ENCODE measurements around the gene MMP20.
A peak's percentile ranks its signal among the peaks of the same experiment; 100 is the strongest.

Gene MMP20

DNA sequence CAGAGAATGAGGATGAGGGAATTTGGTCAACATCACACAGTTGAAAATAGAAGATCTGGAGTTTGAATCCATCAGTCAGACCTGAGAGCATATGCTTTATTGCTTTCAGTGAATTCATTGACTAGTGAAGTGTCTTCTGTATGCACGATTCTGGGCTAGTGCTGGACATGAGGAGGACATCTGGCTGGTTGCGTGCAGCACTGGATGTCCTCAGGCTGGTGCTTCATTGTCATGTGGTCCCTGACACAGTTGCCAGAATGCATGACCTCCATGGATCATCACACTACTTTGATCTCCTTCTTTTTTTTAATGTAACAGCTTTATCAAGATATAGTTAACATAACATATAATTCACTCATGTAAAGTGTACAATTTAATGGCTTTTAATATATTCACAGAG is 50.1 kb downstream of the MMP20 start:
- Mint-ChIP-seq H3K4me3 (no peak overlapping the region), H3K27ac (no peak overlapping the region), H3K27me3 (ENCODE audit: low read depth) (no peaks in the 10 kb centered on the region), H3K4me1 (ENCODE audit: low read depth) (peaks cover 27% of the 10 kb centered on the region), H3K36me3 (ENCODE audit: low read depth) (peaks cover 6% of the 10 kb centered on the region), H3K9me3 (peaks cover 19% of the 10 kb centered on the region)
- no peak for DNase-seq (ENCODE audit: low spot score)

DNA sequence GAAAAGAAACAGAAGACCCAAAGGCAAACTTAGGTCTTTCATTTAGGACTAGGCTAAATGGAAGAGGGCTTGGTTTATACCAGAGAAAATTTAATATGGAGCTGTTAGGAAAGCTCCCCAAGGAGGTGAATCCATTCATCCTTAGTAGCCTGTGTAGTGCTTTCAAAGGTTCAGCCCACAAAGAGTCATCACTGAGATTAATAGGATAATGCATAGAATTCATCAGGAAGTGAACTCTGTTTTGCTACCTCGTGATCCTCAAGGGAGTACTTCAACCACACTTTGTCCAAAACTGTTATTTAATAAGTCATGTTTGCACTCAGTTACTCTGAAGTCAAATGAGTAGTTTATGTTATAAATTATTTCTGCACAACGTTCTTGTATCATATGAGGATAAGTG is 51.3 kb downstream of the MMP20 start:
- DNase-seq (ENCODE audit: low spot score): no peak
- no peaks in the 10 kb centered on the region for H3K27me3 Mint-ChIP-seq (ENCODE audit: low read depth)
- H3K4me3 Mint-ChIP-seq: no peak overlapping the region
- peaks cover 26% of the 10 kb centered on the region for H3K4me1 Mint-ChIP-seq (ENCODE audit: low read depth)
- no peak overlapping the region for H3K27ac Mint-ChIP-seq
- H3K36me3 Mint-ChIP-seq (ENCODE audit: low read depth): peaks cover 12% of the 10 kb centered on the region
- peaks cover 27% of the 10 kb centered on the region for H3K9me3 Mint-ChIP-seq

DNA sequence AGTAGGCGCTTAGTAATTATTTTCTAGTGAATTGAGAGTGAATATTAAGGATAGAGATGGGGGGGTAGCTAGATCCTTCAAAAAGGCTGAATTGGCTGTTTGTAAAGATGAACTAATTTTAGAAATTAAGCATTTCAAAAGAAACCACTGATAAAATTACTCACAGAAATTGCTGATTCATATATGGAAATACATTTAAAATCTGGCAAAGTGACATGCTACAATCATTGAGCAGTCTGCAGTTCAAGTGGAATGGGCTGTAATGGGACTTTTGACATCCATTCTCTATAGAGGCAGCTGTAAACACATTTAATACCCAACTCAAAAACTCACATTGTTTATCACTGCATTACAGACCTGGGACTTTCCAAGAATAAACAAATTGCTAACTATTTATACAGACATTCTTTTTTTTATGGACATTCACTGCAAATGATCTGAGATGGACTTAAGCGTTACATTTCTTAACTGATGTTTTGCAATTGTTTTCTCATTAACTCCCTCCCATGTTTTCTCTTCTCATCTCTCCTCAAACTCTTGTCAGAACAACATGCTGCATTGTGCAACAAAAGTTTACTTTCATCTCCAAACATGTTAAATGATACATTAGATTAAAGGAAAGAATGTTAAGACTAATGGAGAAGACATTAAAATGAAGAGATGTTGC is 52.4 kb downstream of the MMP20 start:
- peaks cover 17% of the 10 kb centered on the region for H3K36me3 Mint-ChIP-seq (ENCODE audit: low read depth)
- no peak for DNase-seq (ENCODE audit: low spot score)
- H3K9me3 Mint-ChIP-seq: peaks cover 38% of the 10 kb centered on the region
- peaks cover 22% of the 10 kb centered on the region for H3K4me1 Mint-ChIP-seq (ENCODE audit: low read depth)
- H3K27ac Mint-ChIP-seq: no peak overlapping the region
- no peaks in the 10 kb centered on the region for H3K27me3 Mint-ChIP-seq (ENCODE audit: low read depth)
- H3K4me3 Mint-ChIP-seq: no peak overlapping the region

DNA sequence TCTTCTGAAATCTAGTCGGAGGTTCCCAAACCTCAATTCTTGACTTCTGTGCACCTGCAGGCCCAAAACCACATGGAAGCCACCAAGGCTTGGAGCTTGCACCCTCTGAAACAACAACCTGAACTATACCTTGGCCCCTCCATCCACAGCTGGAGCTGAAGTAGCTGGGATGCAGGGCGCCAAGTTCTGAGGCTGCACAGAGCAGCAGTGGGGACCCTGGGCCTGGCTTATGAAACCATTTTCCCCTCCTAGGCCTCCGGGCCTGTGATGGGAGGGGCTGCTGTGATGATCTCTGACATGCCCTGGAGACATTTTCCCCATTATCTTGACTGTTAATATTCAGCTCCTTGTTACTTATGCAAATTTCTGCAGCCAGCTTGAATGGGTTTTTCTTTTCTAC is 56.3 kb downstream of the MMP20 start:
- H3K9me3 Mint-ChIP-seq: peaks cover 50% of the 10 kb centered on the region
- no peak overlapping the region for H3K4me3 Mint-ChIP-seq
- no peak for DNase-seq (ENCODE audit: low spot score)
- H3K36me3 Mint-ChIP-seq (ENCODE audit: low read depth): peaks cover 22% of the 10 kb centered on the region
- no peak overlapping the region for H3K27ac Mint-ChIP-seq
- no peaks in the 10 kb centered on the region for H3K27me3 Mint-ChIP-seq (ENCODE audit: low read depth)
- H3K4me1 Mint-ChIP-seq (ENCODE audit: low read depth): peaks cover 3% of the 10 kb centered on the region

DNA sequence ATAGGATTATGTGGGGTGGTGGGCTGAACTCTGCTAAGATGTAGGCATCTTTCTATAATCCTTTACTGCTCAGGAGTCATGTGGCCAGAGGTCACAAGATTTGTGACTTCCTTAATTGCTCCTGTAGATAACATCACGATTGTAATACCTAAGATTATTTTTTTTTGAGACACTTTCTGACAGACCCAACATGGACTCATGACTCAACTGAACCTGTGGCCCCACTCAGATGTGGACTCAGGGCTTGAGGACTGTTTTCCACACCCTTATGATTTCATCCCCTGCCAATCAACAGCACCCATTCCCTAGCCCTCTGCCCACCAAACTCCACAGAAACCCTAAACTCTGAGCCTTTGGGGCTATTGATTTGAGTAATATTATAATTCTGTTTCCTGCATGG is 59.0 kb downstream of the MMP20 start:
- Mint-ChIP-seq H3K4me1 (ENCODE audit: low read depth) (peaks cover 27% of the 10 kb centered on the region), H3K4me3 (no peak overlapping the region), H3K27me3 (ENCODE audit: low read depth) (peaks cover 2% of the 10 kb centered on the region), H3K36me3 (ENCODE audit: low read depth) (peaks cover 22% of the 10 kb centered on the region), H3K9me3 (peaks cover 37% of the 10 kb centered on the region), H3K27ac (no peak overlapping the region)
- DNase-seq (ENCODE audit: low spot score): no peak

DNA sequence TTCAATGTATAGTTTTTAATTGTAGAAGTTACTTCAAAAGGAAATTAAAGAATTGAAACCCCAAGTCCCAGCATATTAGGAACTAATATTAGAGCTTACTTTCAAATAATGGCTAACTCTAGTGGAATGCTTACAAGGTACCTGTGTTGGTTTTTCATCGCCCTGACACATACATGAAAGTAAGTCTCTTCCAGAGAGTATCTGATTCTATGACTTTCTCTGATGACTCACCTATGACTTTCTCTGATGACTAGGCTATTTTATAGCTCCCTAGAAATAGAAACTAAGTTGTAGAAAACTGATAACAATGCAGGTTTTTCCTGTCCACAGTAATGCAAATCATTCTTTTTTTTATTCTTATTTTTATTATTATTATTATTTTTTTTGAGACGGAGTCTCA is 61.0 kb downstream of the MMP20 start:
- peak overlapping the region; percentile 10 for H3K27ac Mint-ChIP-seq
- DNase-seq (ENCODE audit: low spot score): no peak

DNA sequence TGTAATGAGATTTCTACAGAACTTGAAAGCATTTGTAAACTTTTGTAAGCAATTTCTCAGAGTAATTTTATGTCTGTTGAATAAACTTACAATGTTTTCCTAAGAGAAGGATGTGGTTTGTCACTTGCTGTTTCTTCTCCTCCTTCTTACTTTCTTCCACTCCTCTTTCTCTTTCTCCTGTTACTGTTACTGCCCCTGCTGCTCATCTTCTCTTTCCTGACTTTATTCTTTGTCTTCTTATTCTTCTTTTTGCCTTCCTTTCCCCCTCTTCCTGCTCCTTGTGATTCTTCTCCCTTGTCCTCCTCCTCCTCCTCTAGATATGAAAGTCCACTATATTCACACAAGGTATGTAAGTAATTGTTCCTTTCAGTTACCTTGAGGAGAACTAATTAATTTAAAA is 63.5 kb downstream of the MMP20 start:
- Mint-ChIP-seq H3K36me3 (ENCODE audit: low read depth) (peaks cover 16% of the 10 kb centered on the region), H3K27ac (peak overlapping the region; percentile 80), H3K27me3 (ENCODE audit: low read depth) (peaks cover 2% of the 10 kb centered on the region), H3K9me3 (peaks cover 9% of the 10 kb centered on the region), H3K4me3 (peak overlapping the region; percentile 63), H3K4me1 (ENCODE audit: low read depth) (peaks cover 47% of the 10 kb centered on the region)
- no peak for DNase-seq (ENCODE audit: low spot score)

More for the DNA sequence above, 61.0 kb downstream of the MMP20 start:
- H3K27me3 Mint-ChIP-seq (ENCODE audit: low read depth): peaks cover 2% of the 10 kb centered on the region
- H3K4me1 Mint-ChIP-seq (ENCODE audit: low read depth): peaks cover 45% of the 10 kb centered on the region
- peaks cover 31% of the 10 kb centered on the region for H3K9me3 Mint-ChIP-seq
- no peak overlapping the region for H3K4me3 Mint-ChIP-seq
- peaks cover 22% of the 10 kb centered on the region for H3K36me3 Mint-ChIP-seq (ENCODE audit: low read depth)

DNA sequence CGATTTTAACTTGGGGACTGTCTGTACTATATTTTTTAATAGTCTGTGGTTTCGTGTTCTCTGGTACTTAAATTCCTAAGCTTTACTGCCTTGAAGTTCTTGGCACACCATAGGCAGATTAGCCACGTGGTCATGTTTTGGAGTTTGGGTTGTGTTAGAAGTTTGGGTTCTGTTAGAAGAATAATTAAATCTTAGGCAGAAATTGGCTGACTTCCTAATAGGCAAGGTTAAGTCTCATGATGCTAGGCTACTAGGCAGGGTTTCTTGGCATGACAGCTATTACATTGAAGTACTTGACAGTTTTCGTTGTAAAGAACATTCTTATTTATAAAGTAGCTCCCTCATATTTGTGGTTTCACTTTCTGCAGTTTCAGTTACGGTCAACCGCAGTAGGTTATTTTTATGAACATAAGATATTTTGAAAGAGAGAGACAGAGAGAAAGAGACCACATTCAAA is 64.5 kb downstream of the MMP20 start:
- Mint-ChIP-seq H3K27ac (peak overlapping the region; percentile 95), H3K36me3 (ENCODE audit: low read depth) (peaks cover 9% of the 10 kb centered on the region), H3K4me1 (ENCODE audit: low read depth) (peaks cover 47% of the 10 kb centered on the region), H3K9me3 (no peaks in the 10 kb centered on the region), H3K4me3 (peak overlapping the region; percentile 85), H3K27me3 (ENCODE audit: low read depth) (peaks cover 2% of the 10 kb centered on the region)
- no peak for DNase-seq (ENCODE audit: low spot score)

DNA sequence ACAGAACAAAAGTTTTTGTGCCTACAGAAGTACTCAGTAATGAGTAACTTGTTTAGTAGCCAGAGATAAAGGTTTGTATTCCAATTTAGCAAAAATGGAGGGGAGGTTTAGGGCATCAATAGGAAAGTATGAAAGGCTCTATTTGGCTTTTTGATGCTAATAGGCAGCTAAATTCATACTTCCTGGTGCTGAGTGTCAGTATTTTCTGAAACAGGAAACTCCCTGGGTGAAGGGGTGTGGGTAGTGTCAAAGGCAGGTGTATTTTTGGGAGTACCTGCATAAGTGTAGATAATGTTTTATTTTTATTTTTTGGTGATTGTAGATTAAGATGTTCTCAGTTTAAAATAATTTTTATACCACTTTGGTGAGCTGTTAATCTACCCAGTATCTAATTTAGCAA is 65.3 kb downstream of the MMP20 start:
- H3K4me3 Mint-ChIP-seq: peak overlapping the region; percentile 61
- H3K27me3 Mint-ChIP-seq (ENCODE audit: low read depth): peaks cover 2% of the 10 kb centered on the region
- H3K9me3 Mint-ChIP-seq: no peaks in the 10 kb centered on the region
- H3K27ac Mint-ChIP-seq: peak overlapping the region; percentile 95
- H3K4me1 Mint-ChIP-seq (ENCODE audit: low read depth): peaks cover 47% of the 10 kb centered on the region
- no peak for DNase-seq (ENCODE audit: low spot score)
- H3K36me3 Mint-ChIP-seq (ENCODE audit: low read depth): peaks cover 9% of the 10 kb centered on the region

DNA sequence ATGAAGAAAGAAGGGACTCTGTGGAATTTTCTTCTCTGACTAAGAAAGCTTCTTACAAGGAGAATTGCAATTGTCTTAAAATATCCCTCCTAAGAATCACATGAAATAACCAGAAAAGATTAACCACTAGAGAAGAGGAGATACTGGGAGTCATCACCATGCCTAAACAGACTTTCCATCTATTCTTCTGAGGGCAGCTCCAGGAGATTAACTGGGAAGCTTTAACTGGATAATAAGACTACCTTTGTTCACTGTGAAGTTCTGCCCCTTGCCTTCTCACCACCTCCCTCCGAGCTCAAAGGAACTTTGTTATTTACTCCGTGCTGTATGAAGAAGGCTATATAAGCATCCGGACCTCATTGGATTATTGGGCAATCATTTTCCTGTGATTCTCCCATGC is 70.0 kb downstream of the MMP20 start:
- no peak overlapping the region for H3K4me3 Mint-ChIP-seq
- no peaks in the 10 kb centered on the region for H3K27me3 Mint-ChIP-seq (ENCODE audit: low read depth)
- H3K36me3 Mint-ChIP-seq (ENCODE audit: low read depth): peaks cover 9% of the 10 kb centered on the region
- no peaks in the 10 kb centered on the region for H3K9me3 Mint-ChIP-seq
- H3K4me1 Mint-ChIP-seq (ENCODE audit: low read depth): peaks cover 12% of the 10 kb centered on the region
- no peak for DNase-seq (ENCODE audit: low spot score)
- no peak overlapping the region for H3K27ac Mint-ChIP-seq

DNA sequence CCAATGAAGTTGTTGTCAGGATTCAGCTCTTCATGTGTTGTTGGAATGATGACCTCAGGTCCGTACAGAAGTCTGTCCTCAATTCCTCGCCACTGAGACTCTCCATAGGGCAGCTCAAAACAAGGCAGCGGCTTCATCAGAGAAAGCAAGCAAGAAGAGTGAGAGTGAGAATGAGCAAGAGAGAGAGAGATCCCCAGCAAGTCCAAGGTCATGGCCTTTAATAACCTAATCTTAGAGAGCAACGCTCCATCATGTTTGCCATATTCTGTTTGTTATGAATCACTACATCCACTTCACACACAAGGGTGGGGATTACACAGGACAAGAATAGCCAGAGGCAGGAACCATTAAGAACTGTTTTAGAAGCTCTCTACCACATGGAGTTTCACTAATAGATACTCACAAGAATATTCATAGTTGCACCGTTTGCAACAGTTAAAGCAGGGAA is 71.3 kb downstream of the MMP20 start:
- Mint-ChIP-seq H3K27me3 (ENCODE audit: low read depth) (no peaks in the 10 kb centered on the region), H3K4me1 (ENCODE audit: low read depth) (no peaks in the 10 kb centered on the region), H3K27ac (no peak overlapping the region), H3K4me3 (no peak overlapping the region), H3K9me3 (no peaks in the 10 kb centered on the region), H3K36me3 (ENCODE audit: low read depth) (peaks cover 3% of the 10 kb centered on the region)
- no peak for DNase-seq (ENCODE audit: low spot score)

DNA sequence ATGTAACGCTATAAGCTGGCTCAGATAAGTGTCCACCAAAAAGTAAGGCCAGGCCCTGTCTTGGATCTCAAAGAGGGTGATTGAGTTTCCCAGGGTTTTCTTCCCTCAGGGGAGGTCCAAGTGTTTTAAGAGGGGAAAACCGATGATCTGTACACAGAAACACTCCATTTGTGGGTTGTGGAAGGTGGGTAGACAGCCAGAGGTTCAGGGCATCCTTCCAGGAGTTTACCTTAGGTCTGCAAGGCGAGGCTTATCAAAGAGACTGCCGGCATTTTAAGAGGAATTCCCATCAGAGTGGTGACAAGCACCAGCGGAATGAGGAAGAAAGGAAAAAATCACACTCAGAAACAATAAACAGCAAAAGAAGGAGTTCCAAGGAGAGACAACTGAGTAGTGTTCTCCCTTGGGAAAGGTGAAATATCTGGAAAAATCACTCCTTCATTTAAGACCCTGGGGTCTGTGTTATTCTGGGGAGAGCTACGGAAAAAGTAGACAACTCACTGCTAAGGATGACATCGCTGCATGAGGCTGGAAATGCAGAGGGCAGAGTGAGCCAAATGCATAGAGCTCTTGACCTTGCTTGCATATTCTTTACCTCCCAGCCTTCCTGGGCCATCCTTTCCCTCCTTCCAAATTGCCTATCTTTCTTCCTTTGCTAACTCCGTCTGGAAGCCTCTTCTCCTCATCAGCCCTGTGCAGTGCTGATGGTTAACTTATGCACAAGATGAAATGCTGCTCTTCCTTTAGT is 72.5 kb downstream of the MMP20 start:
- H3K36me3 Mint-ChIP-seq (ENCODE audit: low read depth): peaks cover 3% of the 10 kb centered on the region

DNA sequence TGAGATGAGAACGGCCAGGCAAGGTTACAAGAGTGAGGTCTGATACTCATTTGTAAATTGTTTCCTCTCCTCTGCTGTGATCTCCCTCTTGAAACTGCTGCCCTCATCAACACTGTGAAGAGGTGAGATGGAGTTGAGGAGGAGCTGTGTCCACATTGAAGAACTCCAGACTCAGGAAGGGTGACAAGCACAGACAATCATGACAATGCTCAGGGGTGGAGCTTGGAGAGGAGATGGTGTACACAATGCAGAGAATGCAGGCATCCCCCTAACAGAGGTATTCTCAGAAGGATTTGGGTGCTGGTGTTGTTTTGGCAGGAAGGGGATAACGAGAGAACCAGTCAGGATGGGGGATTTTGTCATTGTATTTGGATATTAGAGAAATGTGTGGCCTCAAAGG is 73.1 kb downstream of the MMP20 start:
- no peak overlapping the region for H3K27ac Mint-ChIP-seq
- no peaks in the 10 kb centered on the region for H3K27me3 Mint-ChIP-seq (ENCODE audit: low read depth)
- no peak for DNase-seq (ENCODE audit: low spot score)
- H3K4me1 Mint-ChIP-seq (ENCODE audit: low read depth): no peaks in the 10 kb centered on the region
- no peak overlapping the region for H3K4me3 Mint-ChIP-seq
- no peaks in the 10 kb centered on the region for H3K9me3 Mint-ChIP-seq
- H3K36me3 Mint-ChIP-seq (ENCODE audit: low read depth): no peaks in the 10 kb centered on the region

More for the DNA sequence above, 72.5 kb downstream of the MMP20 start:
- no peaks in the 10 kb centered on the region for H3K9me3 Mint-ChIP-seq
- H3K27me3 Mint-ChIP-seq (ENCODE audit: low read depth): no peaks in the 10 kb centered on the region
- H3K4me3 Mint-ChIP-seq: no peak overlapping the region
- DNase-seq (ENCODE audit: low spot score): no peak
- H3K27ac Mint-ChIP-seq: no peak overlapping the region
- no peaks in the 10 kb centered on the region for H3K4me1 Mint-ChIP-seq (ENCODE audit: low read depth)

DNA sequence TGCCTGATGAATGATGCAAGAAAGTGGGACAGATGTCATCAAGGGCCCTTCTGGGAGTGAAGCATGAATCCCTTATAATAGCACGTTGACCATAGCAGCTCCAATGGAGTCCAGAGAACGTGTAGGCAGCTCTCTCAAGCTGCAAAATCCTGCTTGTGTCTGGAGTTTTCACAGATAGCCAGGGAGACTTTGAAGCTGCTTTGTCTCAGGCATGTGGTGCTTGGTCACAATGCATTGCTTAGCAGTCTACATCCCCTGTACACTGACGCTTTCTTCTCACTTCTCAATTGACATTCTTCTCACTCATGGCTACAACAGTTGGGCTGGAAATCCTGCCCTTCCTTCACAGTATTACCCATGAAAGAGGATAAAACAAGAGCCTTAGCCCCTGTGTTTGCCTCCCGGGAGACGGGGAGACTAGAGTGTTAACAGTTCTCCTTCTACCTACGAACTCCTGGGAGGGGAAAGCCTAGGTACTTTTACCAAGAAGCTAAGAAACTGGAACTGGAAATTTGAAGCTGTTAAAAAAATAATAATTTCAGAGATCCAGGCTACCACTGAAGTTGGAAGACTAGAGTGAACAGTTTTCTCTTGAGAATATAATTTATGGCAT is 73.9 kb downstream of the MMP20 start:
- Mint-ChIP-seq H3K27me3 (ENCODE audit: low read depth) (no peaks in the 10 kb centered on the region), H3K36me3 (ENCODE audit: low read depth) (no peaks in the 10 kb centered on the region), H3K4me1 (ENCODE audit: low read depth) (peaks cover 1% of the 10 kb centered on the region), H3K4me3 (no peak overlapping the region), H3K27ac (no peak overlapping the region), H3K9me3 (no peaks in the 10 kb centered on the region)
- DNase-seq (ENCODE audit: low spot score): no peak
